CD4-positive, alpha-beta T cell treated with Interleukin-6 at 100 ng/mL for 8 hours (primary cell): ENCODE measurements around the gene CFAP251.
"Not testable (repeated sequence)": the region's sequence is repeated elsewhere in the genome, so short reads cannot be mapped to it uniquely, and the experiment has no call there.

Source experiments
- DNase-seq: peaks from one replicate; pipeline ENCODE4 v3.0.0-alpha.2; 2020; ENCODE audit warnings: mixed read lengths, low spot score

Gene CFAP251

DNA sequence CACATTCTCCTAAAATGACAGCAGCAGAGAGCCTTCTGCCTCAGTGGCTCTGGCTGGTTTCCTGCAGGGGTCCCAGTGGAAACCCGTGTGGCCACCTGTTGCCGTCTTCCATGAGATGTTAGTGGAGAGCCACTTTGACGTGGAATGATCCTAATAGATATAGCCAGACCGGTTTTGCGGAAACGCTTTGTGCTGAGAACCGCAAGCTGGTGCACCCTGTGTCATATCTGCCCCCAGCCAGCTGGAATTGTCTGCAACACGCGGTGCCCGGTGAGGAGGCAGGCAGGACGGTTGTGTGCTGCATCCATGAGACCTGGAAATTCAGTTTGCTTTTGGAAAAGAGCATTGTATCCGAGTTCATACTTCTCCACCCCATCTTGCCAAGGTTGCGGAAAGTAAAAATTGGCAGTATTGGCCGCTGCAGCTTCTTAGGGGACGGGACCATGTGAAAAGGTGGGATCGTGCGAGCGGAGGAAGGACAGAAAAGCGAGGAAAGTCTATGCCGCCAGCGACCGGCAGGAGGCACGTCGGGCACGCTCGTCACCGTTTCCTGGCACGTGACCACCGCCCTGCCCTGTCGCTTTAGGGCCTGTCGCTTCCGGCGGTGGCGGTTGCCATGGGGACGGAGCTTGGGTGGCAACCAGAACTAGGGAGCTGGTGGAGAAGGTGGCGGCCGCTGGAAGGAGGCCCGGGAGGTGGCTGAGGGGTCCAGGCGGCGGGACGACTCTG lies at the start of gene CFAP251:
TSS of gene CFAP251 (plus strand) at position 643 of the 729 bp plus-strand sequence. CDS start 2,714 bp downstream, outside the sequence.
- peak; percentile 96 for DNase-seq

- not testable (repeated sequence) for DNase-seq
Measured at GRCh38 chr12:121869229-121869628, 49.2 kb upstream of the CFAP251 start.

DNA sequence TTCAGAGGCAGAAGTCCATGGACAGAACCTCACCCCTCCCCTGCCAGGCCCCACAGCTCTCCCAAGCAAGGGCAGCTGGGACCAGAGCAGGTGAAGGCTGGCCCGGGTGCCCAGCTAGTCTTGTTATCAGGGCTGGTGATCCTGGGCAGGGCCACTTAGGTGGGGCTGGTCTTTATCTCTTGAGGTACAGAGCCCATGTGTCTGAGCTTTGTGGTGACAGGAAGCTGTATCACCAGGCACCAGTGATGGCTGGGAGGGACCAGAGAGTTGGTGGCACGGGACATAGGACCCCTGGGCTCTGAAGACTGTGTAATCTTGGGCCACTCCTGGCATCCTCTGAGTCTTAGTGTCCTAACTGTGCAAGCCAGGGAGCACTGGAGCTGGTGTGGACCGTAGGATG lies 46.9 kb upstream of the CFAP251 start:
- DNase-seq = no peak

GRCh38 chr12:121872546-121873215 lies 45.7 kb upstream of the CFAP251 start:
- no peak for DNase-seq

DNA sequence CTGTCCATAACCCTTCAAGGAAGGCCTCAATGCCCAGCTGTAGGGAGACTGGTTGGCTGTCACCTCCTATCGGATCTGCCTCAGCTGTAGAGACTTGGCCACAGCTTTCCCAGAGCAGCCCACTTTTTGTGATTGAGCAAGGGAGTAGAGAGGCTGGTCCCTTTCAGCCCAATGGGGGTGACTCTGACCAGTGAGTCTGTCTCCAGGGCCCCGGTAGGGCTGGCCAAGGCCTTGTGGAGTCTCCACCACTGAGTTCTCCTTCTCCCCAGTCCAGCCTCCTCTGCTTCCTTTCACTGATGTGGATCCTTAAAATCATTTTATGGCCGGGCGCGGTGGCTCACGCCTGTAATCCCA lies 45.2 kb upstream of the CFAP251 start:
- no peak for DNase-seq

DNA sequence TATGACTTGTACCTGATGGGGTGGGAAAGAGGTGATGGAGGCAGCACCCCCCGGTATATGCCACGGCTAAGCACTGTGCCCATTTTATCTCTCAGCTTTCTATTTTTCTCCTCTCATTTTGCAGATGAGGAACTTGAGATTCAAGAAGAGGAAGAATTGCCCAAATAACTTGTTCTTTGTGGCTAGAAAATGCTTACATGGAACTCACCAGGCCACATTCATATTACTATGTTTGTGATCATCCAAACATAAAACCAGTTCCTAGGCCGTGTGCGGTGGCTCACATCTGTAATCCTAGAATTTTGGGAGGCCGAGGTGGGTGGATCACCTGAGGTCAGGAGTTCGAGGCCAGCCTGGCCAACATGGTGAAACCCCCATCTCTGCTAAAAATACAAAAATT lies 44.3 kb upstream of the CFAP251 start:
- DNase-seq = no peak

DNA sequence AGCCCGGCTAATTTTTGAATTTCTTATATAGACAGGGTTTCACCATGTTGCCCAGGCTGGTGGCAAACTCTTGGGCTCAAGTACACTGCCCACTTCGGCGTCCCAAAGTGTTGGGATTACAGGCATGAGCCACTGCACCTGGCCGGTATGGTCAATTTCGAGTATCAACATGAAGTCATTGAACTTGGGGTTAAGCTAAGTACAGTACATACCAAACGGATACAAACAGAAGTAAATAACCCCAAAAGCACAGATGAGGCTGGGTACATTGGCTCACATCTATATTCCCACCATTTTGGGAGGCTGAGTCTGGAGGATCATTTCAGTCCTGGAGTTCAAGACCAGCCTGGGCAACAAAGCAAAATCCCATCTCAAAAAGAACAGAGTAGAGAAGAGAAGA lies 42.8 kb upstream of the CFAP251 start:
- no peak for DNase-seq

GRCh38 chr12:121876080-121876447 lies 42.3 kb upstream of the CFAP251 start:
- not testable (repeated sequence) for DNase-seq

DNA sequence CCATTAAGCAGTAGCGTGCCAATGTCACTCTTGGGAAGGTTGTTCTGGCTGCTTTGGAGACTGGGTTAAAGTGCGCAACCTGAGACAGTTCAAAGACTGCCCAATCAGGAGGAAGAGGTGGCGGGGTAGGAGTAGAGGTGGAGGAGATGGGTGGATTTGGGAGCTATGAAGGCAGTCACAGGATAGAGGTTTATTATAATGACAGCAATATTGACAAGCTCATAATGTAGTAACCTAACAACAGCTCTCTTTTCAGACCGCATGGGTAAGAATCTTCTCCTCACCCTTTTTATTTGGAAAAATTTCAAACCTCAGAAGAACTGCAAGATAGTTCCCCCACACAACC lies 35.1 kb upstream of the CFAP251 start:
- no peak for DNase-seq

- not testable (repeated sequence) for DNase-seq
Measured at GRCh38 chr12:121885129-121885528, 33.3 kb upstream of the CFAP251 start.

DNA sequence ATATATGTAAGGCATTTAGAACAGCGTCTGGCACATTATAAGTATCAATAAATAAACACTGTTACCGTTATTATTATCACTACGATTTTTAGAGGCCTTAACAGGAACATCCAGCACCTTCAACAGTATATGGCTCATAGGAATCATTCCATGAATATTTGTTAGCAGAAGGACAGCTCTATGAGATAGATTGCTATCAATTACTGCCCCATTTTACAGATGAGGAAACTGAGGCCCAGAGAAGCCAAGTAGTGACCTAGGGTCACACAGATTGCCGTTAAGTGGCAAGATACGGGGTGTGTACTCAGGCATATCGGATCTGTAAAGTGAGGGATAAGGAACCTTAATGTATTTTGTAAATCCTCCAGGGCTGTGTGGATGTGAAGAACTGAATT lies 30.3 kb upstream of the CFAP251 start:
- no peak for DNase-seq

GRCh38 chr12:121888478-121889273 lies 29.7 kb upstream of the CFAP251 start, which contains the start of gene PSMD9:
PSMD9 (plus strand) TSS chr12:121888790; CDS start chr12:121888857, 67 bp downstream.
- DNase-seq = peak; percentile 97

DNA sequence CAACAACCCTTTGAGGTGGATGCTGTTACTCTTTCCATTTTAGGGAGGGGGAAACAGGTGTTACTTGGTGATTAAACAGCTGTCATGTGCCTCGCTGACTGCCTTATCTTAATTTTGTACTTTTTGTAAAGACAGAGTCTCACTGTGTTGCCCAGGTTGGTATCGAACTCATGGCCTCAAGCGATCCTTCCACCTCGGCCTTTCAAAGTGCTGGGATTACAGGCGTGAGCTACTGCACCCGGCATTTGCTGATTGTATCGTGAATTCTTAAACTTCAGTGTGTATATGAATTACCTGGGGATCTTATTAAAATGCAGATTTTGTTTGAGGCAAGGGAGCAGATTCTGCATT lies 29.1 kb upstream of the CFAP251 start:
- no peak for DNase-seq

- not testable (repeated sequence) for DNase-seq
Measured at GRCh38 chr12:121889661-121890060, 28.7 kb upstream of the CFAP251 start.

GRCh38 chr12:121892673-121893561 lies 25.5 kb upstream of the CFAP251 start:
- no peak for DNase-seq

DNA sequence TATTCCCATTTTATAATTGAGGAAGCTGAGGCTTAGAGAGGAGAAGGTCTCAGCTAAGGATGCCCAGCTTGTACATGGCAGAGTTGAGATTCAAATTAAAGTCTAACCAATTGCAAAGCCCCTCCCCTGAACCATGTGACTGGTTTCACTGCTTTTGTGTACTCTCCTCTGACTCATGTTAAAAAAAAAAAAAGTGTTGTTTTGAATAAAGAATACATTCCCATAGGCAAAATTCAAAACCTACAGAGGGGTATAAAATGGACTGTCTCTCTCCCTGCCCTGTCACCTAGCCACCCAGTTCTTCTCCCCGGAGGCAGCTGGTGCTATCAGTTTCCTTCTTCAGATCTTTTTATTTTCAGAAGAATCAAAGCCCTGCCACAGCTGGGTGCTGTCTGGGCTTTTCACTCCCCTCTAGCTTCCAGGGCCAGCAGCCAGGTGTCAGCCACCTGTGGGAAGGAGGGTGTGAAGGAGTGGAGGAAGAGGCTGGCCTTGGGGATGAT lies 24.4 kb upstream of the CFAP251 start:
- DNase-seq = no peak

DNA sequence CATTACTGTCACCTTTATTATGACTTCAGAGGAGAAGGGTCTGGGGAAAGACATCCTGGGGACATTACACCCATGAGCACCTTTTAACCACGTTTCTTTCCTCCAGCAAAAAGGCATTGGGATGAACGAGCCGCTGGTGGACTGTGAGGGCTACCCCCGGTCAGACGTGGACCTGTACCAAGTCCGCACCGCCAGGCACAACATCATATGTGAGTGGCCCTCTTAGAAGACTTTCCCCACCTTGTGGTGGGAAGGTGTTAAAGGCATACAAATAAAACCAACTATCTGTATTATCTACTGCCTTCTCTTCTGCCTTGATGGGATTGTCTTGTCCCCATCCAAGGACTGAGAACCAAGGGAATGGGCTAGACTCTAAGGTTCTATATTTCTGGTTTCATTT lies 23.8 kb upstream of the CFAP251 start:
- DNase-seq = no peak

GRCh38 chr12:121898287-121898686 lies 20.1 kb upstream of the CFAP251 start:
- no peak for DNase-seq

DNA sequence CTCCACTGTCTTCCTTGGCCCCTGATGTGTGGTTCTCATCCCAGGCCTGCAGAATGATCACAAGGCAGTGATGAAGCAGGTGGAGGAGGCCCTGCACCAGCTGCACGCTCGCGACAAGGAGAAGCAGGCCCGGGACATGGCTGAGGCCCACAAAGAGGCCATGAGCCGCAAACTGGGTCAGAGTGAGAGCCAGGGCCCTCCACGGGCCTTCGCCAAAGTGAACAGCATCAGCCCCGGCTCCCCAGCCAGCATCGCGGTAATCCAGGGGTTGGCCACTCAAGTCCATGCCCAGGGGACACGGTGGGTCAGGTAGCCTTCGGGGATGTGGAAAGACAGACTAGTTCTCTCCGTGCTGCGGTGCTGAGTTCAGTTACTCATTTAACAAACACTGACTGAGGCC lies 18.8 kb upstream of the CFAP251 start:
- DNase-seq = no peak

- no peak for DNase-seq
Measured at GRCh38 chr12:121903202-121903601, 15.2 kb upstream of the CFAP251 start.

DNA sequence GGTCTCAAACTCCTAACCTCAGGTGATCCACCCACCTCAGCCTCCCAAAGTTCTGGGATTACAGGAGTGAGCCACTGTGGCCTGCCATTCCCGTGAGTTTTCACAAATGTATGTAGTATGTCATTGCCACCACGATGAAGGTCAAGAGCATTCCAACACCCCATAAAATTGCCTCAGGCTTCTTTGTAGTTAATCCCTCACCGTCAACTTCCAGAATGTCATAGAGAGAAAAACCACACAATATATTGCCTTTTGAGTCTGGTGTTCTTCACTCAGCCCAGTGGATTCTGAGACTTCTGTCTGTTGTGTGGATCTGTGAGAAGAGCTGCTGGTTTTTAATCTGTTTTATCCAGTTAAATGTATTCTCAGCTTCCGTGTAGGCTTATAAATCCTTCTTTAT lies 12.6 kb upstream of the CFAP251 start:
- DNase-seq = no peak

- no peak for DNase-seq
Measured at GRCh38 chr12:121908702-121909101, 9.7 kb upstream of the CFAP251 start.
